ENCODE data around the gene TRIM42.
A peak's percentile ranks its signal among the peaks of the same experiment; 100 is the strongest.

Gene TRIM42

GRCh38 chr3:140710711-140711389, 33.0 kb downstream of the TRIM42 start:
- DNase-seq (ENCODE audit: low spot score): no peak

GRCh38 chr3:140711390-140712035, 33.6 kb downstream of the TRIM42 start:
- DNase-seq (ENCODE audit: low spot score): no peak

- DNase-seq (ENCODE audit: low spot score): no peak
These were observed 34.4 kb downstream of the TRIM42 start for GRCh38 chr3:140712301-140712700.

GRCh38 chr3:140715035-140715434, 37.2 kb downstream of the TRIM42 start:
- DNase-seq (ENCODE audit: low spot score): no peak

- DNase-seq (ENCODE audit: low spot score): no peak
These were observed 40.1 kb downstream of the TRIM42 start for GRCh38 chr3:140717921-140718320.

- no peak for DNase-seq (ENCODE audit: low spot score)
These were observed 42.2 kb downstream of the TRIM42 start for GRCh38 chr3:140719841-140720614.

GRCh38 chr3:140723576-140723975, 45.7 kb downstream of the TRIM42 start:
- DNase-seq (ENCODE audit: low spot score): no peak

GRCh38 chr3:140724856-140725812, 47.3 kb downstream of the TRIM42 start:
- no peak for DNase-seq (ENCODE audit: low spot score)

GRCh38 chr3:140726066-140726465, 48.2 kb downstream of the TRIM42 start:
- DNase-seq (ENCODE audit: low spot score): no peak

- DNase-seq (ENCODE audit: low spot score): no peak
These were observed 50.0 kb downstream of the TRIM42 start for GRCh38 chr3:140727886-140728285.

GRCh38 chr3:140731440-140732119, 53.7 kb downstream of the TRIM42 start:
- DNase-seq (ENCODE audit: low spot score): no peak

GRCh38 chr3:140733623-140734022, 55.8 kb downstream of the TRIM42 start:
- DNase-seq (ENCODE audit: low spot score): no peak

- peak; percentile 38 for DNase-seq (ENCODE audit: low spot score)
These were observed 59.1 kb downstream of the TRIM42 start for GRCh38 chr3:140736863-140737460.

- DNase-seq (ENCODE audit: low spot score): no peak
These were observed 64.3 kb downstream of the TRIM42 start for GRCh38 chr3:140742116-140742515.

GRCh38 chr3:140748171-140748570, 70.3 kb downstream of the TRIM42 start:
- no peak for DNase-seq (ENCODE audit: low spot score)

GRCh38 chr3:140748903-140749302, 71.0 kb downstream of the TRIM42 start:
- no peak for DNase-seq (ENCODE audit: low spot score)

All from D341Med (cell line).